Activated CD4-positive, alpha-beta T cell treated with anti-CD3 and anti-CD28 coated beads, Interleukin-2, amount 50 U/mL, for 16 hours (primary cell): Measurements from ENCODE around the gene DEGS1.
A peak's percentile ranks its signal among the peaks of the same experiment; 100 is the strongest.
"Not testable (repeated sequence)": the region's sequence is repeated elsewhere in the genome, so short reads cannot be mapped to it uniquely, and the experiment has no call there.

Experiments
- DNase-seq: peaks from one replicate; pipeline ENCODE4 v3.0.0-alpha.2; 2020

Gene DEGS1

GRCh38 chr1:224182057-224182865, 779 bp upstream of the DEGS1 start:
- DNase-seq: peak; percentile 85

DNA sequence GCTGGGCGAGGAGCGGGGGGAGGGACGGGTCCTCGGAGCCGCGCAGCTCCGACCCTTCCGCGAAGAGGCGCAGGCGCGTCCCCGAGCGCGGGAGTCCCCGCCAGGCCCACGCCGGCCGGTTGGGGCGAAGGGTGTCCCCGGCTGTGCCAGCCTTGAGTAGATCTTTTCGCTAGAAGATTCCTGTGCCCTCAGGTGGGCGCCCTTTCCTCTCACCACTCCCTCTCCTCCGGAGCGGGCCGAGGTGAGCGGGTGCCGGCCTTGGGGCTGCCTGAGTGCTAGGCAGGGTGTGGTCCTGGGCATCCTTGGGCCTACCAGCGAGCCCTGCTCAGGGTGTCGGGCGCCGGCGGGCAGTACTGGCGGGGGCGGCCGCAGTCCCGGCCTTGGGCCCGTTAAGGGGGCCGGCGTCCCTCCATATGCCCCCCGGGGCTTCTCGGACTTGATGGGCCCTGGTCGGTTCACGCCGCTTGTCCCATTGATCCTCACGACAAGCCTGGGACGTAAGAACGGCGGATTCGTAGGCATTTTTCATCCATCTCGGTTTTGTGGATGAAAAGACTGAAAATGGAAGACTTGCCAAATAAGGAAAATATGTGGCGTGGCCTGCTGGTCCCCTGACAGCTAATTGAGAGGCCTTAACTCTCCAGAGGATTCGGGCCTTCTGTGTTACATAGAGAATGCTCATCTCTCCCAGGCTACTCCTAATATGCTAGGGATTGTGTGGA, 712 bp downstream of the DEGS1 start:
- DNase-seq: peak; percentile 72

- DNase-seq: no peak
Observed at GRCh38 chr1:224185208-224185607, 2.2 kb downstream of the DEGS1 start.

GRCh38 chr1:224188286-224188685, 5.2 kb downstream of the DEGS1 start:
- DNase-seq: peak; percentile 73

DNA sequence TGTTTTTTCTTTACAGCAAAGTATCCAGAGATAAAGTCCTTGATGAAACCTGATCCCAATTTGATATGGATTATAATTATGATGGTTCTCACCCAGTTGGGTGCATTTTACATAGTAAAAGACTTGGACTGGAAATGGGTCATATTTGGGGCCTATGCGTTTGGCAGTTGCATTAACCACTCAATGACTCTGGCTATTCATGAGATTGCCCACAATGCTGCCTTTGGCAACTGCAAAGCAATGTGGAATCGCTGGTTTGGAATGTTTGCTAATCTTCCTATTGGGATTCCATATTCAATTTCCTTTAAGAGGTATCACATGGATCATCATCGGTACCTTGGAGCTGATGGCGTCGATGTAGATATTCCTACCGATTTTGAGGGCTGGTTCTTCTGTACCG, 6.5 kb downstream of the DEGS1 start:
- DNase-seq: no peak

- peak; percentile 78 for DNase-seq
Observed at GRCh38 chr1:224192082-224192788, 9.2 kb downstream of the DEGS1 start.

DNA sequence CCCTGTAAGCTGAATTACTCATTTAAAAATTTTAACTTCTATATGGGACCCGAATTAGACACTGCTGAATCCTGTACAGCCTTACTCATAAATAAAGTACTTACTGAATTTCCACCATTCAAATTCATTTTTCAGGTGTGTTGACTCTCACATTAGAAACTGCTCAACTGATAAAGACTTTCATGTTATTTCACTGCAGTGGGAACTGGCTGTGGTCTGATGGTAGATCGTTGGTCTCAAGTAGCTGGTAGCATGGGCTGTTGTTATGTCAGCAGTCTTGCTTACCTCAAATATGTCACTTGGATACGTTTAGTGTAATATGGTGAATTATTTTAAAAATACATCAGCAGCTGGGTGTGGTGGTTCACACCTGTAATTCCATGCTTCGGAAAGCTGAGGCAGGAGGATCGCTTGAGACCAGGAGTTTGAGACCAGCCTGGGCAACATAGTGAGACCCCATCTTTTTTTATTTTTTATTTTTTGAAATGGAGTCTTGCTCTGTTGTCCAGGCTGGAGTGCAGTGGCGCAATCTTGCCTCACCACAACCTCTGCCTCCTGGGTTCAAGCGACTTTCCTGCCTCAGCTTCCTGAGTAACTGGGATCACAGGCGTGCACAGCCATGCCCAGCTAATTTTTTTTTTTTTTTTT, 10.4 kb downstream of the DEGS1 start:
- peak; percentile 46 for DNase-seq

- no peak for DNase-seq
Observed at GRCh38 chr1:224196813-224197600, 14.0 kb downstream of the DEGS1 start.

- DNase-seq: no peak
Observed at GRCh38 chr1:224198572-224198971, 15.5 kb downstream of the DEGS1 start.

DNA sequence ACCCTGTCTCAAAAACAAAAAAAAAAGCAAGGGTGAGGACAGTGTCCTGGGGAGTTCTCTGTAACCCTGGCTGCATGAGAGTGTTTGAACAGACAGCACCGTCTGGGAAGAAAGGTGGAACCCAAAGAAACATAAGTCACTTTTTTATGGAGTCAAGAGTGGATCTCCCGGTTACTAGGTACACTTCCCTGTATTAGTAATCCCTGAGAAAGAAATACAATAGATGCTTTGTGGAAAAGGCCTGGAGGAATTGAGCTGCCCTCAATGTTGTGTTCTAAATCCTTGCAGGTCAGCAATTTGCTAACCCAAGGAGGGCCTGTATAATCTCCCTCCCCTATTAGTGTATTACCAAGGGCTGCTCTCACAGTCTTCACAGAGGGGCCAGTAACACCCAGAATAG, 16.6 kb downstream of the DEGS1 start:
- no peak for DNase-seq

GRCh38 chr1:224201383-224201782, 18.3 kb downstream of the DEGS1 start:
- no peak for DNase-seq

GRCh38 chr1:224201853-224202252, 18.8 kb downstream of the DEGS1 start:
- DNase-seq: no peak

DNA sequence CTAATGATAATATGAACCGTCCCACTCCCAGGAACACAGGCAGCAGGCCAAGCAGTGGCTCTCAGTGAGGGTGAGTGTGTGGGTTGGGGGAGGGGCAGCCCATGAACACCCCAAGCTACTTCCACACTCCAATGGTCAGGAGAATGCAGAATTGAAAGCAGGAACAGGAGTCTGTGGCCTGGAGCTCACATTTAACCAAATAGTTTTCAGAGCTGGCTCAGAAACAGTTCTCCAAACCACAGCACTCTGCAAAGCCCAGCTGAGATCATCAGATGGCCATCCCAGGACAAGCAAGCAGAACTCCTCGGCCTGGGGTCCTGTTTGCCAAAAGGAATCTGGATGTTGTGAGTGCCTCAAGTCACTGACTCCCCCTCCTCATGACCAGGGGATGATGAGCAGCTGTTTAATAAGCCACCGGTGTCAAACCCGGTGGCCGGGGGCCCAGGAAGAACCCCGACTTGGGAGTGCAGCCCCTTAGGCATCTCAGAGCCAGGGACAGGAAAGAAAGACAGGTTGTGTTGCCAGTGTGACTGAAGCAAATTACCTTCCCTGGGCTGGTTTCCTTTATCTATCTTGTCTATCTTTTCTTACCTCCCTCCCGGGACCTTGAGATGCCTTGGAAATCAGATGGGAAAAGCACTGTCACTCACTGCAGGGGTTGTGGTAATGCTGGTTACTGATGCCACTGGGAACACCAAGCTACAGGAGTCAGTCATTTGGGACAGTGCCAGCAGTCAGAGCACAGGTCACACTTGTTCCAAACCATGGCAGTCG, 20.4 kb downstream of the DEGS1 start:
- no peak for DNase-seq

DNA sequence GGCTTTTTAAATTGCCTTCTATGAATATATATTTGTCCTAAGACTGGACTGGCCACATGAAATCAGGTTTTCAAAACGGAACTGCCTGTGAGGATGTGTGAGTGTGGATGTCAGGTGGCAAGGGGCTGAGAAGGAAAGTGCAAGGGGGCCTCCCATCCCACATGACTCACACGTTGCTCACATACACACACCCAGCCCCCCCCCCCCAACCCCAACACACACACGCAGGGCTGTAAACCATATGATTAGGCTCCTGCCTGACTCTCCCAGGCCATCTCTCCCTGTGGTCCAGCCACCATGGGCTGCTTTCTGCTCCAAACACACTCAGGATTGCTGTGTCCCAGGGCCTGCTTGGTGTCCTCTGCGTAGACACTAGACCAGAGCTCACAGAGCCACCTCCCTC, 22.4 kb downstream of the DEGS1 start:
- peak; percentile 51 for DNase-seq

- not testable (repeated sequence) for DNase-seq
Observed at GRCh38 chr1:224205931-224206538, 23.0 kb downstream of the DEGS1 start.

DNA sequence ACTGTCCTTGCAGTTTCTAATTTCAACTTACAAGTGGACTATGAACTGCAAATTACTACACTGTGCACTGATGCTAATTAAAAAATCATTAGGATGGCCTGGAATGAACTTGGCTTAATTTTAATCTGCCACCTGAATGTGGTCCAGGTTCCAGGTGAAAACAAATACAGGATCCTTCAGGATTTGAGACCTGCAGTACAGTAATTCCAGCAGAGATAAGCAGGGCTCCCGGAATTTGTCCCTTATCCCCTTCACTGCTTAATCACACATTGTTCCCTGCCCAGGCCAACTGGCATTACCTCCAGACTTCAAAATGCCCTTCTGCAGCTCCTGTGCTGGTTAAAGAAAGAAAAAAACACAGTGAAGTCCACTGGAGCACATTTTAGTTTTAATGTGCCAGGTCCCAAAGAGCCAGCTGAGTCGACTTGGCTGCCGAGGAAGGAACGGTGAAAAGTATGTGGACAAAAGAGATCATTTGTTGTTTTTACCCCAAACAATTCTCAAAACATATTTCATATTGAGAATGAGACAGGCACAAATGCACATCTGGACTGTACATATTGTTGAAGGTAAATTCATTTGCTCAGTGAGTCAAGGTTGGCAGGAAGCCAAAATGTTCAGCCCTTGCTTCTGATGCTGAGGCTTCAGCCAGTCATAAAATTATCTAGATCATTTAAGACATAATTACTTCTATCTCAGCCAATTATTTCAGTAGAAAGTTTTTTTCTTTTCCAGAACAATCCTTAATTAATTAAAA, 28.3 kb downstream of the DEGS1 start:
- DNase-seq: no peak

- DNase-seq: no peak
Observed at GRCh38 chr1:224212618-224213061, 29.6 kb downstream of the DEGS1 start.

GRCh38 chr1:224213438-224214119, 30.5 kb downstream of the DEGS1 start:
- no peak for DNase-seq

- no peak for DNase-seq
Observed at GRCh38 chr1:224216382-224216781, 33.3 kb downstream of the DEGS1 start.
